BJ (cell line): Measurements from ENCODE around the gene REG1A. TPM values are rescaled to one million over a fixed set of nuclear protein-coding genes. Genes with fewer than 3 reads are reported as not detected.

Source experiments
- CTCF ChIA-PET: fragments of 350-600 bp; formaldehyde crosslinking; extraction: SDS; loops from one replicate; lab custom pipeline; 2021; ENCODE audit warnings: antibody characterized with exemption, inconsistent platforms; lab: Yijun Ruan, JAX
- POLR2A ChIA-PET: fragments of 300-600 bp; sonication (Branson Sonifier 250); formaldehyde crosslinking; extraction: SDS; loops from one replicate; lab custom pipeline; 2021; ENCODE audit warnings: antibody characterized with exemption; lab: Charles Lee
- DNase-seq: peaks from one replicate; pipeline ENCODE4 v3.0.0-alpha.2; 2011; ENCODE audit warnings: low read depth
- H3K27me3 ChIP-seq: 2 replicates; pipeline ENCODE4 v1.6.0; 2011; ENCODE audit warnings: low read length; ENCODE audit not compliant: control insufficient read depth, insufficient read depth
- H3K36me3 ChIP-seq: 2 replicates; pipeline ENCODE4 v1.5.1; 2011; ENCODE audit warnings: low read length; ENCODE audit not compliant: control insufficient read depth, insufficient read depth
- H3K4me3 ChIP-seq: 2 replicates; pipeline ENCODE4 v1.5.1; 2011; ENCODE audit warnings: low read depth, mild to moderate bottlenecking, control low read depth, low read length
- polyA plus RNA-seq: library from polyadenylated mRNA; depleted of rRNA; stranded (reverse); fragments of >200 nt; gene quantifications from 2 replicates; pipeline ENCODE4 v1.2.3, GENCODE V29; 2011
- TF ChIP-seq, protein P1 (sequence below): IDR thresholded peaks from 2 replicates; pipeline ENCODE4 v1.5.1; 2011; ENCODE audit warnings: low read depth, mild to moderate bottlenecking, control low read depth, inconsistent platforms, low read length, moderate library complexity; ENCODE audit not compliant: insufficient read depth

The REG1A gene
- polyA plus RNA-seq, 1 experiment = not detected

DNA sequence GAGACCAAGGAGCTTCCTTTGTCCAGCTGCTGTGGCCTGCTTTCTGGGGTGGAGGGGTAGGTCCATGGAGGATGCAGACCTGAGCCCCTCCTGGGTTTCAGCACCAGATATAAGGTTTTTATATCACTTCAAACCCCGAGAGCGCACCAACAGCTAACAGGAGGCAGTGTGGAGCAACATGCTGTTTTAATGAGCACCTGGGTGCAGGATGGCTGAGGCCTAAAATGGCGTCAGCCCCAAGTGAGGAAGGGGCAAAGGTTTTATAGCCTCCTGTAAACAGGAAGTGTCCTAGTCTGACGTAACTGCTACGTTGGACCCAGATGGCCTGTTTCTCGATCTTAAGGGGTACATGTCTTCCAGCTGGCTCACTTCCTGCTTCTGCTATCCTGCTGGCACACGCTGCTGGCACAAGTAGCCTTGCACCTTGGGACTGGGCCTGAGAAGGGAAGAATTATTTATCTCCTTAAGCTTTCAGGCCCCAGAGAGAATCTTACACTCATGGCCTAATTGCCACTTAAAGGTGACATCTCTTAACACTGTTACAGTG is 21.1 kb upstream of the REG1A start:
- ChIA-PET CTCF (interaction anchor here (1.8 kb wide), 1 partner anchor 14 kb away, joined by 4 read pairs; no protein-coding TSS in a partner anchor), POLR2A (no interaction called here)
- Histone ChIP-seq H3K36me3 (no peaks in the 10 kb centered on the region), H3K27me3 (no peaks in the 10 kb centered on the region), H3K4me3 (no peak overlapping the region)
- TF ChIP-seq, protein P1, sequence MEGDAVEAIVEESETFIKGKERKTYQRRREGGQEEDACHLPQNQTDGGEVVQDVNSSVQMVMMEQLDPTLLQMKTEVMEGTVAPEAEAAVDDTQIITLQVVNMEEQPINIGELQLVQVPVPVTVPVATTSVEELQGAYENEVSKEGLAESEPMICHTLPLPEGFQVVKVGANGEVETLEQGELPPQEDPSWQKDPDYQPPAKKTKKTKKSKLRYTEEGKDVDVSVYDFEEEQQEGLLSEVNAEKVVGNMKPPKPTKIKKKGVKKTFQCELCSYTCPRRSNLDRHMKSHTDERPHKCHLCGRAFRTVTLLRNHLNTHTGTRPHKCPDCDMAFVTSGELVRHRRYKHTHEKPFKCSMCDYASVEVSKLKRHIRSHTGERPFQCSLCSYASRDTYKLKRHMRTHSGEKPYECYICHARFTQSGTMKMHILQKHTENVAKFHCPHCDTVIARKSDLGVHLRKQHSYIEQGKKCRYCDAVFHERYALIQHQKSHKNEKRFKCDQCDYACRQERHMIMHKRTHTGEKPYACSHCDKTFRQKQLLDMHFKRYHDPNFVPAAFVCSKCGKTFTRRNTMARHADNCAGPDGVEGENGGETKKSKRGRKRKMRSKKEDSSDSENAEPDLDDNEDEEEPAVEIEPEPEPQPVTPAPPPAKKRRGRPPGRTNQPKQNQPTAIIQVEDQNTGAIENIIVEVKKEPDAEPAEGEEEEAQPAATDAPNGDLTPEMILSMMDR = no peak
- no peak for DNase-seq

DNA sequence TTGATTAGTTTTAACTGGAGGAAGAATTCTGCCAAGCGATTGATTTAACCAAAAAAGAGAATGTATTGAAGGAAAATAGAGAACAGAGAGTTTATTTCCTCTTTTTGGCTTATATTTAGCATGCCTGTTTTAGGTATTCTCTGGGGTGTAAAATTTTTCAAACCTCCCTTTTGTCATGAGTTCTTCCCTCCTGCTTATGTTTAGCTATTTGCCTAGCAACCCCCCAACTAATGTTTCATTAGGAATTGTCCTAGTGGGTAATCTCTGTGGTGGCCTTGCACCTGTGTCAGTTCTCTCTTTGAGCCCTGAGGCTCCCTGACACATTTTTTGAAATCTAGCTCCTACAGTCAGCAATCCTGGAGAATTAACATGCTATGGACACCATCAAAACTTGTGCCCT is 20.0 kb upstream of the REG1A start:
- no peaks in the 10 kb centered on the region for H3K36me3 ChIP-seq
- ChIA-PET POLR2A (no interaction called here), CTCF (interaction anchor here (1.8 kb wide), 1 partner anchor 13 kb away, joined by 4 read pairs; no protein-coding TSS in a partner anchor)
- no peak for DNase-seq
- no peak overlapping the region for H3K4me3 ChIP-seq
- H3K27me3 ChIP-seq = no peaks in the 10 kb centered on the region
- TF ChIP-seq, protein P1 = no peak

DNA sequence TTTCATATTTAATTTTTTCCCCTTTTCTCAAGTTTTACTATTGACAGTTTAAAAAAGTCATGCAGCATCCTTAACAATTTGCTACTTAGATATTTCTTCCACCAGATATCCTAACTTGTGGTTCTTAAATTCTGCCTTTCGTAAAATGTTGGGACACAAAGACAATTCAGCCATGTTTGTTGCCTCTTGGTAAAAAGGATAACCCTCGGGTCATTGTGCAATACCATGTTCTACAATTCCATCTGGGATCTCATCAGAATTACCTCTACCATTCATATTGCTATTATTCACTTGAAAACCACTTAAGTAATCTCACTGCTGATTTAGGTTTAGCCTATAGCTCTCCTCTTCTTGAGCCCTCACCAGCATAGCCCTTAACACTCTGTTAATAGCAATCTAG is 19.3 kb upstream of the REG1A start:
- Histone ChIP-seq H3K27me3 (no peaks in the 10 kb centered on the region), H3K4me3 (no peak overlapping the region), H3K36me3 (no peaks in the 10 kb centered on the region)
- TF ChIP-seq, protein P1 = no peak
- ChIA-PET POLR2A (no interaction called here), CTCF (no interaction called here)
- DNase-seq = no peak

DNA sequence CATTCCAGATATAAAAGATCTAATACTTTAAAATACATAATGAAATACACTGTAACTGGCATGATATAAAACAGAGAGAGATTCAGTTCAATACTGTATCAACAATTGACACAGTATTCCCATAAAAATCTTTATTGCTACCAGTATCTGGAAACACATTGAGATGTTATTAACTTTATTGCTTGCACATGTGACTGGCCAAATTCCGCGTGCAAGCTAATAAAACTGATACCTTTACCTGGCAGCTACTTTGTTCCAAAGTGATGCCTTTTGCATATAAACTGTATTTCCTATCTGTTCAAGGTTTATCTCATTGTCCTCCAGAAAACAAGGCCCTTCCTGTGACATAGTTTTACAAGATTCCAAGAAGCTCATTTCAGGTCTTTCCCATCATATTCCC is 17.1 kb upstream of the REG1A start:
- H3K27me3 ChIP-seq = no peaks in the 10 kb centered on the region
- H3K4me3 ChIP-seq = no peak overlapping the region
- H3K36me3 ChIP-seq = no peaks in the 10 kb centered on the region
- no peak for DNase-seq
- TF ChIP-seq, protein P1 = no peak
- ChIA-PET CTCF (no interaction called here), POLR2A (no interaction called here)

DNA sequence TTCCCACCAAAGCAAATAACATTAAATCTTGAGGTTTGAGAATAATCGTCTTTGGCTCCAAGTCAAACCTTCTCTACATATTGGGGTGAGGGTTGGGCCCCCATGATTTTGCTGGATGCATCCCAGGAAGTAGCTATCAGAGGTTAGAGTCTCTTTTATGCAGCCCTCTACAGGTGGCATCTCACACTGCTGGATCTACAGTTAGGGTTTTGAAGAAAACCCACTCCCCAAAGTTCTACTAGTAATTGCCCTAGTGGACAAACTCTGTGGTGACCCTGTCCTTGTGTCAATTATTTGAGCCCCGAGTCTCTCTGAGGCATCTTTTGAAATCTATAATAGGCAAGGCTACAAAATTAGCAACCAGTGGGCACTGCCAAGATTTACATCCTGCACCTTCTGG is 15.0 kb upstream of the REG1A start:
- H3K27me3 ChIP-seq = no peaks in the 10 kb centered on the region
- ChIA-PET POLR2A (no interaction called here), CTCF (no interaction called here)
- TF ChIP-seq, protein P1 = no peak
- no peak overlapping the region for H3K4me3 ChIP-seq
- no peak for DNase-seq
- no peaks in the 10 kb centered on the region for H3K36me3 ChIP-seq
